ENCODE data around the gene TNS1.

Gene TNS1

GRCh38 chr2:217968023-217968422 is 34.8 kb downstream of the TNS1 start:
- H3K27ac ChIP-seq, result no peak overlapping the region
- DNase-seq (ENCODE audit: low read depth, low spot score), result no peak

- DNase-seq (ENCODE audit: low read depth, low spot score), result no peak
- no peak overlapping the region for H3K27ac ChIP-seq
Measured at GRCh38 chr2:217966423-217967070, 36.2 kb downstream of the TNS1 start.

DNA sequence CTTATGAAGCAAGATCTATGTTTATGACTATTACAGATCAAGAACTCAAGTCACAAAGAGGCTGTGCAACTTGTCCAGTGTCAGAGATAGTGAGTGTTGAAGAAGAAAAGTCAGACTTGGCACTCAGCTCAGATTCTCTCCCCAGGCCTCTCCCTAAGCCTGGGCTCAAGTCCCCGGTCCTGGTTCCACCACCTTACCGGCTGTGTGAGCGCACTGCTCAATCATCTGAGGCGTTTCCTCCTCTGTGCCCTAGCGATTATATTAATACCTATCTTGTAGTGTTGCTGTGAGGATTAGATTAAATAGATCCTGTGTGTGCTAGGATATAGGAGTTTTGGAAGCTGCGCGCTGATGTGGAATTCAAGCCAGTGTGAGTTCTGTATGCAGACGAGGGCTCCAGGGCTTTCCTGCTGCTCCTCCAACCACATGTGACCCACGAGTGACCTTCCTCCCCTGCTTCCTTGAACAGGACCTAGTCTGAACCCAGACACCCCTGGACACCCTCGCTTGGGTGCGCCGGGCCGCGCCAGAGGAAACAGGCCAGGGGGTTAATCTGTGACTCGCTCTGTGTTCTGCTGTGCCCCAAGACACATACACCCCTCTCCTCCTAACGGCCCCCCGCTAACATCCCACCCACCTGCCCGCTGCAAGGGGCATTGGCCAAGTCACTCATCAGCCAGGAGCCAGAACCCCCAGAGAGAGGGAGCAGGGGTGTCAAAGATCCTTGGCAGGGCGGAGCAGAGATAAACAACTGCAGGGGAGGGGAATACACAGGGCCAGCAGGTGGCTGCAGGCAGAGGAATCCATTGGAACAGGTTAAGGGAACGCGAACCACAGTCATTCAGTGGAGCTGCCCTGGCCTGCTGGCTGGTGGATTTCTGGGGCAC is 38.3 kb downstream of the TNS1 start:
- DNase-seq (ENCODE audit: low read depth, low spot score), result no peak
- no peak overlapping the region for H3K27ac ChIP-seq

- DNase-seq (ENCODE audit: low read depth, low spot score), result no peak
- H3K27ac ChIP-seq, result no peak overlapping the region
Measured at GRCh38 chr2:217960351-217960750, 42.4 kb downstream of the TNS1 start.

GRCh38 chr2:217959723-217960122 is 43.1 kb downstream of the TNS1 start:
- H3K27ac ChIP-seq, result no peak overlapping the region
- DNase-seq (ENCODE audit: low read depth, low spot score), result no peak

- no peak for DNase-seq (ENCODE audit: low read depth, low spot score)
Measured at GRCh38 chr2:217958884-217959225, 43.9 kb downstream of the TNS1 start.

DNA sequence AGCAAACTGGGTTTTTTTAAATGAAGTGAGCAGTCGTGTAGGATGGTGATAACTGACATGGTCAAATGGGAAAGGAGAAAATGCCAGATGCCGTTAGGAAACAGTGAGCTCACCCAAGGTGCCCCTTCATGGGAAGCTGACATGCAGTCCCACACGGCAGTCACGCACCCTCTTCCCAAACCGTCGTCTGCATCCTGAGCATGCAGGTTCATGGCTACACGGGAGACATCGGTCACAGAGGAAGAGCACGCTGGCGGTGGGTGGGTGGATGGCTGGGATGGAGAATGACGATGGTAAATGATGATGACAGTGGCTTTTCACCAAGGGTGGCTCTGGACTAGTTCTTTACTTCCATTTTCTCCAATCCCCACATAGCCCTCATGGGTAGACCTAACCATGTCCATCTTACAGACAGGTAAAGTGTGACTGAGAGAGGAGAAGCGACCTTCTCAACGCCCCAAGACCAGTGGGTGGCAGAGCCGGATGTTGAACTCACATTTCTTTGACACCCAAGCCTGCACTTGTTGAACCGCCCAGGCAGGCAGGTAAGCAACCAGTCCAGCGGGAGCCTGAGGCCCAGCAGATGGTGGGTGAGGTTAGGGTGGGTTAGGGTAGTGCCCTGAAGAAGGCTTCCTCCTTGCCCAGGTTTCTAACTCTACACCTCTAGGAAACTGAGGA is 44.5 kb downstream of the TNS1 start:
- H3K27ac ChIP-seq, result no peak overlapping the region
- DNase-seq (ENCODE audit: low read depth, low spot score), result no peak

More at GRCh38 chr2:217958884-217959225, 43.9 kb downstream of the TNS1 start:
- no peak overlapping the region for H3K27ac ChIP-seq

DNA sequence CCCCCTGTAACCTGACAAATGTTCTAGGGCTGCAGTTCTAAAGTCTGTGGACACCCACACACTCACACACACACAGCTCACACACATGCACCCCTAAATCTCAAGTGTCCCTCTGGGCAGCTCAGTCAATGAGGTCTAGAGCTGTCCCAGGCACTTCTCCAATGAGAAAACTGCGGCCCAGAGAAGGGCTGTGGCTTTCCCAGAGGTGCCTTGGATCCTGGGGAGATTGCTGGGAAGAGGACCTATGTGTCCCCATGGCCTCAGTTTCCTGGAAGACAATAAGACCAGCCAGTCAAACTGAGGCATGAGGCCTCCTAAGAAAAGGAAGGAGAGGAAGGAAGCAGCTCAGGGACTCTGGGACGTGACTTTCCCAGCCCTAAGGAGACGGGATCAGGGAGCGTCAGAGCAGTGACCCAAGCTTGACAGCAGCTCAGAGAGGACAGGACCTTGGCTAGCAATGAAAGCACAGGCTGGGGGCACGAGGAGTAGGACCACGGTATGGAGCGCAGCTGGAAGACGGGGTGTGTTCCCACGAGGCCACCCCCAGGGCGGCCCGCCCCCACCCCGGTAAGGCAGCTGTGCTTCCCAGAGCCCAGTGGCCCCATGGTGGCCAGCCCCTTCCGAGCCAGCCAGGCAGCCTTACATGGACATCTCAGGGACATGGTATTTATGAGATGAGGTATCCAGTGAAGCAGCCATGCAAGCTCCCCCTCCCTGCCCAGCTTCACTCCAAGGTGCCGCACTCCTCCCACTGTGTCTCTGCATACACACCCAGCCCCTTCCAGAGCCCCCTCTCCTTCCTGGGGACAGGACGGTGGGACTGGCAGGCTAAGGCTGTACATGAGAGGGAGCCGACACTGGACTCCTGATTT is 46.0 kb downstream of the TNS1 start:
- DNase-seq (ENCODE audit: low read depth, low spot score), result no peak
- H3K27ac ChIP-seq, result no peak overlapping the region

- no peak overlapping the region for H3K27ac ChIP-seq
- DNase-seq (ENCODE audit: low read depth, low spot score), result no peak
Measured at GRCh38 chr2:217955881-217956493, 46.8 kb downstream of the TNS1 start.

DNA sequence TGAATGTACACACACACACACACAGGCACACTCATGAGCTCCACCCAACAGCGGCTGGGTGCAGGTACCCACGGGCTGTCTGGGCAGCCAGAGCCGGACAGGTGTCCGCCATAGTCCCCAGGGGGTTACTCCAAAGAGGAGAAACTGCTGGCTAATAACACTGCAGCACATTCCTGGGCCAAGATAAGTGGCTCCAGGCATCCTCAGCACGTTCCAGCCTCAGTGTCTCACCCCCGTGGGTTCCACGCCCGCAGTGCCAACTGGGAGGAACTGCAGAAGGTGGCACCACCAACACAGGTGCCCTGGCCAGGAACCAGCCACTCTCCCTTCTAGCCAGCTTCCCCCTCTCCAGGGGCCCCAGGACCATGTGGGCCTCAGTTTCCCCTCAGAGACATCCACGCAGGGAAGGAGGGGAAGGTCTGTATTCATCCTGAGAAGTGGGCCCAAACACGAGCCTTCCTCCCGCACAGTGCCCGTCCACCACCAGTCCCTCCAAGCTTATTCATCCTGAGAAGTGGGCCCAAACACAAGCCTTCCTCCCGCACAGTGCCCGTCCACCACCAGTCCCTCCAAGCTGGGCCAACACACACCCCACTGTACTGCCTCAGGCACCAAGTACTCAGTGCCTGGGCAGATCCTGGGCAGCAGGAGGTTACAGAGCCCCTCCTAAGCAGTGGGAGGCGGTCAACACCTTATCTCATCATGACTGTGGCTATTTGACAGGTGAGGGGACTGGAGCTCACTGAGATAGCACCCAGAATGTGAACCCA is 47.6 kb downstream of the TNS1 start:
- H3K27ac ChIP-seq, result no peak overlapping the region
- no peak for DNase-seq (ENCODE audit: low read depth, low spot score)

GRCh38 chr2:217954469-217954868 is 48.3 kb downstream of the TNS1 start:
- no peak overlapping the region for H3K27ac ChIP-seq

GRCh38 chr2:217954051-217954450 is 48.7 kb downstream of the TNS1 start:
- no peak overlapping the region for H3K27ac ChIP-seq
- no peak for DNase-seq (ENCODE audit: low read depth, low spot score)

More at GRCh38 chr2:217954469-217954868, 48.3 kb downstream of the TNS1 start:
- no peak for DNase-seq (ENCODE audit: low read depth, low spot score)

DNA sequence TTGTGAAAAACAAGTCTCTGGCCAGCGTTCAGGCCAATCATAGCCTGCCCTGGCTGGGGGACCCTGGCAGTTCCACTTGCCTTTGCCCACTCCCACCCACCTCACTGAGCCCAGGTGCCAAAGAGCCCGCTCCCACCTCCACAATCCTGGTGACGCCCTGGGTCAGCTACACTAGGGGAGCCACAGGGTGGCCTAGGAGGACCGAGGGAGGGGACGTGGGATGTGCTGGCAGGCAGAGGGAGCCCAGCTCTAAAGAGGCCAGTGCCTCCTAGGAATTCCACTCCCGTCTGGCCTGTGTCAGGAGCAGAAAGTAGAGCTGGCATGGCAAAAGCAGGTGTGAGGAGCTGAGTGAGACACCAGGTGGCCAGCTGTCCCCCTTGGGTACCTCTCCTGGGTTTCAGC is 49.3 kb downstream of the TNS1 start:
- no peak for DNase-seq (ENCODE audit: low read depth, low spot score)
- H3K27ac ChIP-seq, result no peak overlapping the region

GRCh38 chr2:217953011-217953481 is 49.7 kb downstream of the TNS1 start:
- no peak for DNase-seq (ENCODE audit: low read depth, low spot score)
- H3K27ac ChIP-seq, result no peak overlapping the region

- no peak for DNase-seq (ENCODE audit: low read depth, low spot score)
- H3K27ac ChIP-seq, result no peak overlapping the region
Measured at GRCh38 chr2:217952409-217952808, 50.4 kb downstream of the TNS1 start.

DNA sequence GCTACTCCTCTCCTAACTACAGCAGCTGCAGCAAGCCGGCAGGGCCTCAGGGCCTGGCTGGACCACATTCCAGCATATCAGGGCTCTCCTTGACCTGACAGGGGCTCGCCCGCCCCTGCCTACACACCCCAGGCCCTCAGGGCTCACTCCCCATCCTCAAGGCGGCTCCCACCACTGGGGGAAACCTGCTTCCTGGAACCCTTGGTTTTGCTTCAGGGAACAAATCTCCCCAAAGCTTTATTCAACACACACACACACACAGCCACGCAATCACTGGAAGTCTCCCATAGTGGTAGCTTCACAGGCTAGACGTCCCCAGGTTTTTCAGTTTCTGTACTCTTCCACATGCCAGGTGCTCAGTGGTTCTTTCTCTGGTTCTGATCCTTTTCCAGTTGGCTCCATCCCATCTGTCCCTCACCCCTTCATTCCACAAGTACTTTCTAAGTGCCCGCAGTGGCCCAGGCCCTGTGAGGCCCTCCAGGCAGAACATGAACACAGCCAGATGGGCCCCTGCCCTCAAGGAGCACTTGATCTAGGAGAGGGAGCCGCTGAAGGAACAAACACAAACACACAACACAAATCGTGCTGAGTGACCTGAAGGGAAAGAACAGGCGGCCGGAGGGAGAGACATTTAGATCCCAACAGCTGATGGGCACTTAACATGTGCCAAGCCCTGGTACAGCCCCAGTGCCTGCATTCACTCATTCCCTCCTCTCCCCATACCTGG is 51.1 kb downstream of the TNS1 start:
- H3K27ac ChIP-seq, result no peak overlapping the region
- DNase-seq (ENCODE audit: low read depth, low spot score), result no peak

DNA sequence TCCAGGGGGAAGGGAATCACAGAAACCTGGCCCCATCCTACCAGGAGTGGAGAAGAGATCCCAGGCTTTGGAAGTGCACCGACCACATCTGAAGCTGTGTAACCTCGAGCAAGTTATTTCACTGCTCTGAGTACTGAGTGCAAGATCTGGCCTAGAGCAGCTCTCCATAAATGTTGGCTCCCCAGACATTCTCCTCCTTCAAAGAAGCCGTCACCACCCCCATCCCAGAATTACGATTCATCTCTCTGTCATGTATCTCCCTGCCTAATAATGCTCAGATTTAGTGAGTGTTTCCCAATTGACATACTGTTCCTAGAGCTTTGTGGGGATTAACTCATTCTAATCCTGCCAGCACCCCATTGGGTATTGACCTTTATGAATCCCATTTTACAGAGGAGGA is 51.7 kb downstream of the TNS1 start:
- DNase-seq (ENCODE audit: low read depth, low spot score), result no peak

DNA sequence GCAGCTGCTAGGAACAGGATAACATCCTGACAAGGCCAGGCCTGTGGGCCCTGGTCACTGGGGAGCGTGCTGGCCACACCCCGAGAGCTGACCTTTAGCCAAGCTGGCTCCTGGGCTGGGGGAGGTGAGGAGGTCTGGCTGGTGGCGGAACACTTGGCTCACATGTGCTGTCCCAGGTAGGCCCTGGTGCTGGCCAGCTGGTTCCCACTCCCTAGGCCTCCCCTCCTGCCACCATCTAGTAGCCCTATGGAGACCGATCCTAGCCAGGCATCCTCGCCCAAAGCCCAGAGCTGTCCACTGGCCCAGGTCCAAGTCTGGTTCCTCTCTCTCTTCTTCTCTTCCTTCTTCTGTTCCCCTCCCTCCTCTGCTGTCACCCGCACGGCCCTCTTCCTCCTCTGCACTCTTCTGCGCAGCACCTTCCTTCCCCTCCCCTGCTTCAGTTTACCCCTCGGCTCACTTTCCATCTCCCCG is 52.4 kb downstream of the TNS1 start:
- no peak overlapping the region for H3K27ac ChIP-seq

More for the DNA sequence above, 51.7 kb downstream of the TNS1 start:
- H3K27ac ChIP-seq, result no peak overlapping the region

More for the DNA sequence above, 52.4 kb downstream of the TNS1 start:
- DNase-seq (ENCODE audit: low read depth, low spot score), result no peak
